HG03558 (cell line): ENCODE data around the gene COL1A1.

Experiments
- ATAC-seq: cut with Tn5 transposase; IDR thresholded peaks from one replicate; pipeline ENCODE4 v1.9.1; 2021; ENCODE audit warnings: moderate number of reproducible peaks; ENCODE audit not compliant: unreplicated experiment; ENCODE audit errors: extremely low read depth

The COL1A1 gene

DNA sequence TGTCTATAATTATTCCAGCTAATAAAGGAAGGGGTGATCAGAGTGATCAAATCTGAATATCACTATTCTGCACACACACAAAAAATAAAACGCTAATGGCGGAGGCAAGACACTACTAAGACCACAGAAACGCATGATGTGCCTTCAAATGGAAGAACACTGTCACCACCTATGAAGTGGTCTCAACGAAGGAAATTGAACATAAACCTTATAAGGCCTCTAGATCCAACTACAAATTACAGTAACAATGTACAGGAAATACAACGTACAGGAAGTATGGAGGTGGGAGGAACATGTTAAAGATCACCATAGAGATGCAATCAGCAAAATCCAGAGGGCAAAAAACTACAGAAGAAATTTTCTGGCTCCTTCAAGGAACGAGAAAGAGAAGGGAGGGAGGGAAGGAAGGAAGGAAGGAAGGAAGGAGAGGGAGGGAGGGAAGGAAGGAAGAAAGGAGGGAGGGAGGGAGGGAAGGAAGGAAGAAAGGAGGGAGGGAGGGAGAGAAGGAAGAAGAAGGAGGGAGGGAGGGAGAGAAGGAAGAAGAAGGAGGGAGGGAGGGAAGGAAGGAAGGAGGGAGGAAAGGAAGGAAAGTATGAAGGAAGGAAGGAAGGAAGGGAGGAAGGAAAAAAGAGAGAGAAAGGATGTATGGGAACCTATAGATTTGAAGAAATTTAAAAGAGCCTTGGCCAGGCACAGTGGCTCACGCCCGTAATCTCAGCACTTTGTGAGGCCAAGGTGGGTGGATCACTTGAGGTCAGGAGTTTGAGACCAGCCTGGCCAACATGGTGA is 38.8 kb downstream of the COL1A1 start:
- ATAC-seq: no peak

DNA sequence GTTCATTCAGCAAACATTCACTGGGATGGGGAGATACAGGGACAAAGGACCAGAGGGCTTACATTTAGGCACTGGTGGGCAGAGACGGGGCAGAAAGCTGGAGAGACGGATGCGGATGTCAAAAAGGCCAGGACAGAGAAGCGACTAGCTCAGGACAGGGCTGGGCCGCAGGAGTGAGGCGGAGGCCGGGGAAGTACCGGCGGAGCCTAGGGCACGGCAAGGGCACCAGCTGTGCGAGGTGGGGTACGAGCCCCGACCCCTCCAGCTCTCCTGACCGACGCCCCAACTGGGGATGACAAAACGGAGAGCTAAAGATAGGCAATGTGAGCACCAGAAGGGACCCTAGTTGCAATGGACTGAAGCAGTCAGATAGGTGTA is 39.5 kb downstream of the COL1A1 start:
- ATAC-seq: no peak

DNA sequence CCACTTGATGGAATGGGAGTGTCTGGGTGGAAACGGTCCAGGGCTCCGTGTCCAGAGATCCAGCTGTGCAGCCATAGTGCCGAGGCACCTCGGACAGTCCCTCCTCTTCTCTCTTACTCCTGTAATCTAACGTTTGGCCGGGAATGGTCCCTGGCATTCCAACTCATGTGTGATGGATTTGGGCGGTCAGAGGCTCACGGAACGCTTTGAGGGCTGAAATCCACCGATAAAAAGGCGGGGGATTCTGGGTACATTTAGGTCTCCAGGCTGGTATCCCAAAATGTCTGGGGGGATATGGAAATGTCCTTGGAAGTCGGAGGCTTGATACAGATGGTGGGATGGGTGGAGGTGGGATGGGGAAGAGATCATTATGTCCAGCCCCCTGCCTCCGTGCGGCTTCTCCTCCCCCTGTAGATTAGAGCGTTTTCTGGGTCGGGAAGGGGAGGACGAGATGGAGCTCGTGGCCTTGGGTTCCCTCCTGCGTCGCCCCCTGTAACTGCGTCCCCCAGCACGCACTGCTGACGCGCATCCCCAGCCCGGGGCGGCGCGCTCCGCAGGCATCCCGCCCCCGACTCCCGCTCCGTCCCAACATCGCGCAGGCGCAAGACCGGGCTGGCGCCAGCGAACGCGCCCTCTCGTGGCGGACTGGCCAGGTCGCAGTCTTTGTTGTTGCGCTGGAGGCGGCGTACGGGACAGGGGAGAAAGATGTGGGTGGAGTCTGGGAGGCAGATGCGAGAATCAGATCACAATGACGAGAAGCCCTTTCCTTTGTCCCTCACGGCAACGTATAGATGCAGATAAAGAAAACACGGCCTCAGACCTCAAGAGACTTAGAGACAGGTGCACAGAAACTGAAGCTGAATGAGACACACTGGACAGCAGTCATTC is 40.2 kb downstream of the COL1A1 start:
- no peak for ATAC-seq

DNA sequence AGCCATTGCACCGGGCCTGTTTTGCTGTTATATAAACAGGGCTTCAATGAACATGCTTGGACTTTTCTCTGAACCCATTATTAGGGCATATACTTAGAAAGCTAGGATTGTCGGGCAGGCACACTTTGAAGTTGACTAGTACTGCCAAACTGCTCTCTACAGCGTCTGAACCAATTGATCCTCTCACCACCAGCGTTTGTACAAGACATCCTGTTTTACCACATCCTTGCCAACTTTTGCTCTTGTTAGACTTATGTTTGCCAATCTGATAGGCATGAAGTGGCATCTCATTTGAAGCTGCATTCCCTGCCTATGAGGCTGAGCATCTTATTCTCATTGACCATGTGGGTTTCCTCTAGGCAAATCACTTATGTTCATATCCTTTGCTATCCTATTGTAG is 43.5 kb downstream of the COL1A1 start:
- no peak for ATAC-seq

DNA sequence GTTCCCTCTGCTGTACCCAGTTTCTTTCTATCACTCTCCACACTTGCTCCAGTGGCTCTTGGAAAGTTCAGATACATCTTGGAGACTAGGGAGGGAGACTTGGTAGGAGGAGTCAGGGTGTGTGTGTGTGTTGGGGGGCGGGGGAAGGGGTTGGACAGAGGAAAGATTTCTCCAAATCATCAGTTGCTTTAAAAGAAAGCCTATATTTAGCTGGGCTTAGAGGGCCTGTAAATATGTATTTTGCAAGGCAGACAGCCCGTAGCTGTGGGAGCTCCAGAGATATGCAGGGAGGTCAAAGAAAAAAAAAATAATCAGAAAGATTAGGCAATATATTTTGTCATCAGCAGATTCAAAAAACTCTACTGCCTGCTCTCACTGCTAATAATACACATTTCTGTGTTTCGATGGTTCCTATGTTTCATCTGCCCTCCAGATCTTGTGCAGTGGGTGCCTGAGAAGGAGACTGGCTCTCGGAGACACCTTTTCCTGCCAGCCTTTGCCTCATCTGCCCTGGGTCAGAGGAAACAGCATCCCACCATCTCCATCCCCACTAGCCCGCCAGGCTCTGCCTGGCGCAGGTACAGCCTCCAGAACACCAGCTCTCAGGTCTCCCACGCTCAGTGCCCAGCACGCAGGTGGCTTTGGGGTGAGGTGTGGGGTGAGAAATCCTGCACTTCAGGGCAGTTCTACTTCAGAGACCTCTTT is 46.2 kb downstream of the COL1A1 start:
- ATAC-seq: no peak

DNA sequence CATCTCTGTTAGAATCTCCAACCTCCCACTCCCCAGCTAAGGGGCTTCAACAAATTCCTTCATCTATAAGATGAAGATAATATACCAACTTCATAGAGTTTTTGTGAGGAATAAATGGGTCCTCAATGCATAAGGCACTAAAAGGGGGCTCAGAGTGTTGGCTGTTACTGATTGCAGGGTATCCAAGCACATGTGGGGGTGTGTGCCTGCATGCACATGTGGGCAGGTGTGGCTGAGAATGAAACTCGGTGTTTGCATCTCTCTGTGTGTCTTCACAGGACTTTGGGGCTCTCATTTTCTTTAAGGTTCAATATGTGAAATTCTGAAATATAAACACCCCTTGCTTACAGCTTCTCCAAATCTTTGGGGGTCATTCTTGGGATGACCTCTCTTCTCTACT is 46.8 kb downstream of the COL1A1 start:
- no peak for ATAC-seq

DNA sequence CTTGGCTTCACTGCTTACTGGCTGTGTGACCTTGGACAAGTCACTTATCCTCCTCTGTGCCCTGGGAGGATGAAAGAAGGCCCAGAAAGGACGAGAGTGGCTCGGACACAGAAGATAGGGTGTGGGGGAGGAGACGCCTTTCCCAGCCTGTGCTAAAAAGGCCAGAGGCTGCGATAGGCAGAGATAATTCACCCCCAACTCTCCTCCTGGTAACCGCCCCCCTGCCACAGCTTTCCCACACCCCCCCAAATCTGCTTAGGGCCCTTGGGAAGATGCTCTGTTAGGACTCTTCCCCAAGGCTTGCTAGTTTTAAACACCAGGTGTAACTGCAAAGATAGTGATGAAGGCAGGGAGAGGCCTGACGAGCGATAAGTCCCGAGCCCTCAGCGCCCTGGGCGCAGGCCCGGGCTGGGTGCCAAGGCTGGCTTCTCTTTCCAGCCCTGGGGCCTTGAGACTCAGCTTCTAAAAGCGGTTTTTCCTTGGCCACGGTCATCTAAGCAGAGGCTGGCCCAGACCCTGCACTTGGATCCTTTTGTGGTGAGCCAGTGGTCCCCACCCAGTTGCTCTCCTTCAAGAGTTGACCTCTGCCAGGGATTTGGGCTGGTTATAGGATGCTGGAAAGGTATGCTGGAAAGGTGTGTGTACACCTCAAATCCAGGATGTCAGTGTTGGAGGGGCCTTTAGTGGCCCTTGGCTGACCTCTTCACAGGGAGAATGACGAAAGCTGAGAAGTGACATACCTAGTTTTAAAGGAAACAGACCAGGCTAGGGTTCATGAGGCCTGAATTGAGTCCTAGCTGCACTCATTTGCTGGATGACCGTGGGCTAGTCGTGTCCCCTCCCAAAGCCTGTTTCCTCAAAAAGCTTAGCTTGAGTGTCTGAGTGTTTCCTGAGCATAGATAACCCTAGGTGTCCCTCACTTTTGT is 47.5 kb downstream of the COL1A1 start:
- no peak for ATAC-seq

DNA sequence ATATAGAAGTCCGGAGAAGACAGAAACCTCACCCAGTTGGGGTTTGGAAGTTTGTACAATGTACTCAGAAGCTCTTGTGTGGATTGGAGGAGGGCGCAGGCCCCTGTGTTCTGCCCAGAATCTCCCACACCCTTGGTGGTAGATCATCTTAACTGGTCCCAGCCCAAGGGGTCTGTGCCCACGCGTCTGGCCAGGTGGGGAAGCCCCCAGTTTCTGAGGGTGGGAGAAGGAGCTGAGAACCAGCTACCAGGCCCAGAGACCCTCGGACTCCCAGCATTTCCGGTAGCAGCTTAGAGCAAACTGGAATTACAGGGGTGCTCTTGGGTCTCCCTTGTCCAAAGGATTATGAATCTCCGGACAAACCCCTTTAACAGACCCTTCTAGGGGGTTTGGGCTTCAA is 48.7 kb downstream of the COL1A1 start:
- ATAC-seq: no peak

DNA sequence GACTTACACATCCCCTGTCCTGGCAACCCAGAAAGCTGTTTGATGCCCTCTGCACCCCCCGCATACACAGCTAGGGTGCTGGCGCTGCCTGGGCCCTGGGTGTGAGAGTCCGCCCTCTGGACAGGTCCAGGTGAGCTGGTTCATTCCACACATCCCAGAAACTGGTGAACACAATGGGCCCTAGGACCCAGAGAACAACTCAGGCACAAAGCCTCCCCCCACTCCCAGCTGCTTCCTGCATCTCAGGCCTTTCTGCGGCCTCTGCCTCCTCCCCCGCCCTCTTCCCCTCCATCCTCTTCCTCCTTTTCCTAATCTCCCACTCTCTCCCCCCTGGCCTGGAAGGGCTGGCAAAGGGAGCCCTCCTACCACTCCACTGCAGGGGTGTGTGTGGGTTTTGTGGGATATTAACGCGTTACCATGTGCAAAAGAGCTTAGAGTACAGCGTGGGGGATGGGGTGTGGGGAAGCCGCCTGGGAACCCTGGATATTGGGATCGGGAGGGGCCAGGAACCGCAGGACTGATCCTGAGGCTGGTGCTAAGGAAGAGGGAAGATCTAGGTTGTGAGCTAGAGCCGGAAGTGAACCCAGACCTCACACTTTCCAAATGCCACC is 49.4 kb downstream of the COL1A1 start:
- ATAC-seq: no peak

DNA sequence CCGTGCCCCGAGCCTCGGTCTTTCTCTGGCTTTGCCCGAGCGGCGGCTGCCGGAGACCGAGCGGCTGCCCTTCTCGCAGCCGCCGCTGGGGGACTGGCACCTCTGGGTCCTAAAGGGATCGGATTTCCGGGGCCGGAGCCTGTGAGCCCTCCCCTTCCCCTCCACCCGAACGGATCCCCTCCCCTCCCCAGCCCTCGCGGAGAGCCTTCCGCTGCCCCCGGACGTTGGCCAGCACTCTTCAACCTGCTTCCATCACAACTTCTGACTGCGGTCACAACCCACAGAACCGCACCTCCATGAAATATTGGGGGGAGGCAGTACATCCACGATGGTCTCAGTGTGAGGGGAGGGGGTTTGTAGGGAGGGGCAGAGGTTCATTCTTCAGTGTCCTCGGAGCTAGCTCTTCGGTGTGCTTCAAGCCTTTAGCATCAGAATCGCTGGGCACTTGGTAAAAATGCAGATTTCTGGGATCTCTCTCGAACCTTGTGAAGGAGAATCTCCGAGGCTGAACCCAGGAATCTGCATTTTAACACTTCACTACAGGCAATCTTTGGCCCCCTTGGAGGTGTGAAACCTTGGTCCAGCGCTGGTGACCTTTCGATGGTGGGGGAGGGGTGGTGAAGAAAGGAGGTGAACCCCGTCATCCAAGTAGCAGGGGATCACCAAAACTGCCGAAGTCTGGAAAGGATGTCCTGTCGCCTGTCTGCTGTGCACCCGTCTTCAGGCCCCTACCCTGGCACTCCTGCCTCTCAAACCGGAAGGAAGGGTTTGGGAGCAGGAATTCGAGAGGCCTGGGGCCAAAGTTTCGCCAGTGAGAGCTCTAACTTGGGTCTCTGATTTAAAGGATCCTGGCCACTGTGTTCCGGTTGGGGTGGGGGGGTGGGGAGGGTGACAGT is 50.1 kb downstream of the COL1A1 start:
- peak; percentile 29 for ATAC-seq

DNA sequence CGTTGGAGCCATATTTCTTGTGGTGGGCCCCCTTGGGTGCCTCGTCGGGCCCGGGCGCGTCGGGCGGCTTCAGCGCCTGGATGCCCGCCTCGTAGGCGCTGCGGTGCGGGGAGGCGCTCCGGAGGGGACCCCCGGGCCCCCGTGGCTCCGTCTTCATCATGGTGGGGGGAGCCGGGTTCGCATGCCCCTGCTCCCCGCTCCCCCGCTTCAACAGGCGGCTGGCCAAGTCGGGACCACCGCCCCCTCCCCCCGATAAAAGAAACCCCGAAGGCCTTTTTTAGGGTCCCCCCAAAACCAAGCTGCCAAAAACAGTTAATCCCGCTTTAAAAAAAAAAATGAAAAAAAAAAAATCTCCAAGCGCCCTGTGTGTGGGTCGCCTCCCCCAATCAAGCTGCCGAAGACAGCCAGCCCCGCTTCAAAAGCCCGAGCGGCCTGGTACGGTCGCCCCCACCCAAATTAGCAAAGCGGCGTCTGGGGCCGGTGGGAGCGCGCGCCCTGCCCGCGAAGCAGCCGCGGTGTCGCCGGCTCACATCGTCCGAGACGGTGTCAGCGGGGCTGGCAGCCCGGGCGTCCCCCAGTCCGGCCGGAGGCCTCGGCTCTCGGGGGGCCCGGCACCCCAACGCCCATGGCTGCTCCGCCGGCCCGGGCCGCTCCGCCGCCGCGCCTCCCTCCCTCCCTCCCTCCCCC is 50.9 kb downstream of the COL1A1 start, which contains the start of gene PPP1R9B:
Gene PPP1R9B, minus strand, starts transcription at position 324 of the 687 bp plus-strand sequence. Its CDS starts 164 bp downstream, at position 160.
- no peak for ATAC-seq

DNA sequence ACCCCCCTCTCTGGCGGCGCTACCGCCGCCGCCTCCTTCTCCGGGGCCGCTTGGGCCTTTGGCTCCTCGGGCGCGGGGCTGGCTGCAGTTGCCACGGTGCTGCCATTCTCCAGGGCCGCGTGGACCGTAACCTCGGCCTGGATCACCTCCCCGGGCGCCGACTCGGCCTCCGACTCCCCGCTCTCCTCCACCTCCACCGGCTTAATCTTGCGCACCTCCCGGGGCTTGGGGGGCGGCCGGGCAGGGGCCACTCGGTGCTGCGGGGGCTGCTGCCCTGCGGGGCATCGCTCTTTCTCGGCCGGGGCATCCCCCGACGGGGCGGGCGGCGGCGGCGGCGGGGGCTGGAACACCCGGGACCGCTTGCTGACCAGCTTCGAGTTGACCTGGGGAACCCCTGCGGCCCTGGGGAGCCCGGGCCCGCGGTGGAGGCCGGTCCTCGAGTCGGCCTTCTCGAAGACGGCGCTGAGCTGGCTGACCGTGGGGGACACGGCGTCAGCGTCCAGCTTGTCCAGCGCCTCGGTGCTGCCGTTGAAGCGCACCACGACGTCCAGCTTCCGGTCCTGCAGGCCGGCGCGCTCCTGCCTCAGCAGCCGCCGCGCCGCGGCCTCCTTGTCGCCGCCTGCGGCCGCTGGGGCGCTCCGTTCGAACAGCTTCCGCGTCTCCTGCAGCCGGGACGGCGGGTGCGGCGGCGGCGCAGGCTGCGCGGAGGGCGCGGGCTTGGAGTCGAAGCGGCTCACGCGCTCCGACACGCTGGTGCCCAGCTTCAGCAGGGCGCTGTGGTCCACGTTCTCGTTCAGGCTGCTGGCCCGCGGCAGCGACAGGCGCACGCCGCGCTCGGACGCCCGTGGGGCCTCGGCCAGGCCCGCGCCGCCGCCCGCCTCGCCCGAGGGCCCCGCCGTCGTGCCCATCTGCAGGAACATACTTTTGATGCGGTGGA is 51.7 kb downstream of the COL1A1 start:
- no peak for ATAC-seq

DNA sequence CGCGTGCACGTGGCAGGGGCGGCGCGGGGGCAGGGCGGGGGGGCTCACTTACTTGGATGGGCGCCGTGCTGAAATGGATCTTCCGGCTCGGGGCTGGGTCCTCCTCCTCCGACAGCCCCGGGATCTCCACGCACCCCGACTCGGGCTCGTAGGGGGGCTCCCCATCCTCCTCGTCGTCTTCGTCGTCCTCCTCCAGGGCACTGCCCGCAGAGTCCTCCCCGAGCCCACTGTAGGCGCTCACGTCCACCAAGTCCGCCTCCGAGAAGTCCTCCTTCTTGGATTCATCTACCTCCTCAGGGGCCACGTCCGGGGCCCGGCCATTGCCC is 52.4 kb downstream of the COL1A1 start:
- ATAC-seq: no peak

DNA sequence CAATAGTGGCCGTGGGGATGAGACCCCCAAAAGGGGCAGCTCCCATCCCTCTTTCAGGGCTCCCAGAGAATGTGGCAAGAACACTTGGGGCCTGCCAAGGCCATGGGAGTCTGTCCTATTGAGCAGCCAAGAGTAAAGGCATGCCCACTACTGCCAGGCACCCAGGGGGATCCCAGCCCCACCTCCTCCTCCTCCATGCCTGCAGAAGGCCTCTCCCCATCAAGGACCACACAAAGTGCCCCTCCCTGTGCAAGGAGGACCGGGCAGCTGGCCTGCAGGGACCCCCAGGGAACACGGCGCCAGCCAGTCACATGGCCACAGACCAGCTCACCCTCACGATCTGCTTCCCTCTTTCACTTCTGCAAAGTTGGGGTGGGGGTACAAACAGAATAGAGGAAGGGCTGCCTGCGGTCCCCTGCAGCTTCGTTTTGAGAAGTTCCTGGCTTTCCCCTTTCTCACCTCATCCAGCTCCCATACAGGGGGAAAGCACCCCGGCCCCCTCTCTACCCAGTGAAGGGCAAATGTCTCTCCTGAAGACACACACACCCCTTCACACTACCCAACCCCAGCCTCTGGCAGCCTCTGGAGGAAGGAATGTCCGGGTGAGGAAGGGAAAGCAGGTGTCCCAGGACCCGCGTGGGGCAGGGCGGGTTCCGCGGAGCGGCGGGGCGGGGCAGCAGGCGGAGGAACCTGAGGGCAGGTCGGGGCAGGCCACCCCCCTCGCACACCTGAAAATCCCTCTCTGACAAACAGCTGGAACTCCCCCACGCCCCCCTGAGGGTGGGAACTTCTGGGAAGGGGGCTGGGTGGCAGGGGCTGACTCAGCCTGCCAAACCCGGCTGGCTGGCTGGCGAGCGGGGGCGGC is 53.0 kb downstream of the COL1A1 start:
- ATAC-seq: no peak

DNA sequence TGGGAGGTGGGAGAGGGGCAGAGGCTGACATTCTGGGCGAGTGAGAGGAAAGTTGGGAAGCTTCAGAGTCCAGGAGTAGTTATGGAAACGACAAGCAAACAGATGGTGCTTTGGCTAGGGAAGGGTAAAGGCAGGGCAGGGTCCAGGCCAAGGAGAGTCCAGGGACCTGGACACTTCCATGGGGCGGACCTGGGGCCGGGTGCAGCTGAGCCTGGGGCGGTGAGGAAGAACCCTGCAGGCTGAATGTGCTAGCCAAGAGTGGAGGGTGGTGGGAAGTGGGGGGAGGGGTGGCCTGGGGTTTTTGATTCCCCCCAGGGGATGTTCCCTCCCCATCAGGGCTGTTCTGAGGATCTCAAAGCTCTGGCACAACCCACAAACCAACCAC is 53.6 kb downstream of the COL1A1 start:
- ATAC-seq: no peak
